HUES64 (cell line): ENCODE measurements around the gene RHOU.
"Not testable (repeated sequence)": the region's sequence is repeated elsewhere in the genome, so short reads cannot be mapped to it uniquely, and the experiment has no call there.

ENCODE experiments used
- H3K27ac ChIP-seq: 2 replicates; pipeline ENCODE4 v1.7.0; 2013; ENCODE audit warnings: low read depth, low read length, inconsistent platforms
- H3K27me3 ChIP-seq: 2 replicates; pipeline ENCODE4 v1.6.1; 2013; ENCODE audit warnings: mild to moderate bottlenecking, low read length; ENCODE audit not compliant: insufficient read depth
- H3K36me3 ChIP-seq: 2 replicates; pipeline ENCODE4 v1.6.1; 2013; ENCODE audit warnings: mild to moderate bottlenecking, low read length; ENCODE audit not compliant: insufficient read depth
- H3K4me1 ChIP-seq: 2 replicates; pipeline ENCODE4 v1.6.1; 2013; ENCODE audit warnings: mild to moderate bottlenecking, low read length, moderate library complexity; ENCODE audit not compliant: insufficient read depth
- H3K4me3 ChIP-seq: 2 replicates; pipeline ENCODE4 v1.5.1; 2013; ENCODE audit warnings: mild to moderate bottlenecking, low read length, moderate library complexity
- H3K9ac ChIP-seq: 2 replicates; pipeline ENCODE4 v1.6.1; 2013; ENCODE audit warnings: mild to moderate bottlenecking, low read depth, low read length
- H3K9me3 ChIP-seq: 2 replicates; pipeline ENCODE4 v1.6.1; 2013; ENCODE audit warnings: low read depth, low read length; ENCODE audit not compliant: insufficient read depth
- WGBS: fragments of 150-250, 120-280 bp; methylation state at CpG from one replicate; pipeline ENCODE4 v1.1.7; 2013; ENCODE audit warnings: missing lambda C conversion rate; 5-methylcytosine and 5-hydroxymethylcytosine counted together

The RHOU gene

DNA sequence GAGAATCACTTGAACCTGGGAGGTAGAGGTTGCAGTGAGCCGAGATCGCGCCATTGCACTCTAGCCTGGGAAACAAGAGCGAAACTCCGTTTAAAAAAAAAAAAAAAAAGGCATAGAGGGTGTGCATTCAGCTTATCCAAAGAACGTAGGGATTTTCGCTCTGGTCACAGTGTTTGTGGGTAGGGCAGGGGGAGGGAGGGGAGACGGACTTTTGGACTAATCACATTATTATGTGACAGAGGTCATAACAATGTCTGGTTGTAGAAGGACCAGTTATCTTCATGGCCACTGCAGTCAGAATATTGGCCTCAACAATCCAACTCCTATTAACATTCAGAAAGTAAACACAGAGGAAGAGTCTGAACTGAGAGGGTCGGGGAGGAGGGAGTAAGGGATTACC lies 25.7 kb downstream of the RHOU start:
- Histone ChIP-seq H3K9ac (no peak overlapping the region), H3K36me3 (no peaks in the 10 kb centered on the region), H3K27ac (no peak overlapping the region), H3K27me3 (no peaks in the 10 kb centered on the region), H3K9me3 (no peaks in the 10 kb centered on the region), H3K4me3 (no peak overlapping the region), H3K4me1 (no peaks in the 10 kb centered on the region)
- 96% methylated on average over 8 of the region's 9 CpGs for WGBS

DNA sequence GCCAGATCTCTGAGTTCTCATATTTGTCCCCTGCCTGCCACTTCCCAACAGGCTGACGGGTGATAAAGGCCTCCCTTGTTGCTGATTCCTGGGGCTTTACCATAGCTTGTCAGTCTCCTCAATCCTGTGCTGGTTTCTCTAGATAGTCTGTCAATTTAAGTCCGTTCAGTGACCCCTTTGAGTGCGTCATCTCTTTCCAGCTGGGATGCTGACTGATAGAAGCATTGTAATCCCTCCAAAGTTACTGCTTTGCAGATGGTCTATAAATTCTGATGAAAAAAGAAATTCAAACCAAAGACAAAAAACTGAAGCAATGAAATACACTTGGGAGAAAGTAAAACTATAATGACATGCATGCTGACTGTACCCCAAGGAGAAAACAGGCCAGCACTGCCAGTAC lies 28.3 kb downstream of the RHOU start:
- H3K9ac ChIP-seq, result no peak overlapping the region
- no peaks in the 10 kb centered on the region for H3K36me3 ChIP-seq
- no peaks in the 10 kb centered on the region for H3K4me1 ChIP-seq
- 62% methylated on average over 3 of the region's 3 CpGs for WGBS
- no peaks in the 10 kb centered on the region for H3K9me3 ChIP-seq
- H3K4me3 ChIP-seq, result no peak overlapping the region
- no peaks in the 10 kb centered on the region for H3K27me3 ChIP-seq
- H3K27ac ChIP-seq, result no peak overlapping the region

DNA sequence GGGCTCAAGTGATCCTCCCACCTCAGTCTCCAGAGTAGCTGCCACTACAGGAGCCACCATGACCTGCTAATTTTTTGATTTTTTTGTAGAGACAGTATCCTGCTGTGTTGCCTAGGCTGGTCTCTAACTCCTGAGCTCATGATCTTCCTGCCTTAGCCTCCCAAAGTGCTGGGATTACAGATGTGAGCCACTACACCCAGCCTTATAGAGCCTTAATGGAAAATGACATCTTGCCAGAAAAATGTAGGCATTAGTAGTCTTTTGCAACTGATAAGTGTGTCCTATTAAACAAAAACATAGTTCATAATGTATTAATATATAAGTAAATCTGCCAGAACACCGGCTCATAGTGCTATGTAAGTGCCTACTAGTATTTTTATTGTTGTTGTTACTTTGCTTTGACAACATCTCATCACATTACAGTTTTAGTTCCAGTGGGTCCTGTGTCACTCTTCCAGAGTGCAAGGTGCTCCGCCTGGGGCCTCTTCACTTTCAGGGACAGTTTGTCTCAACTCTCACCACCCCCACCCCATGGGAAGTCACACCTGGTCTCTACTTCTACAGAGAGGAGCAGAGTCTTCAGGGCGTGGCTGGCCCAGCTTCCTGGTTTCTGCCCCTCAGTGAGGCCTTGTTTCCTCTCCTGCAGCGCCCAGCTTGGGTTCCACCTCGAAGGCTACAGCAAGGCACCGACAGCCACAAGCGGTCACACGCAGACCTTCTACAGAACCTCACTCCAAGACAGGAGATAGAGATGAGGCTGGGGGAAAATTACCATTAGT lies 30.1 kb downstream of the RHOU start:
- 95% methylated on average over 7 of the region's 8 CpGs for WGBS
- no peak overlapping the region for H3K9ac ChIP-seq
- H3K4me3 ChIP-seq, result no peak overlapping the region
- H3K4me1 ChIP-seq, result no peaks in the 10 kb centered on the region
- no peaks in the 10 kb centered on the region for H3K36me3 ChIP-seq
- H3K27ac ChIP-seq, result no peak overlapping the region
- no peaks in the 10 kb centered on the region for H3K27me3 ChIP-seq
- no peaks in the 10 kb centered on the region for H3K9me3 ChIP-seq

DNA sequence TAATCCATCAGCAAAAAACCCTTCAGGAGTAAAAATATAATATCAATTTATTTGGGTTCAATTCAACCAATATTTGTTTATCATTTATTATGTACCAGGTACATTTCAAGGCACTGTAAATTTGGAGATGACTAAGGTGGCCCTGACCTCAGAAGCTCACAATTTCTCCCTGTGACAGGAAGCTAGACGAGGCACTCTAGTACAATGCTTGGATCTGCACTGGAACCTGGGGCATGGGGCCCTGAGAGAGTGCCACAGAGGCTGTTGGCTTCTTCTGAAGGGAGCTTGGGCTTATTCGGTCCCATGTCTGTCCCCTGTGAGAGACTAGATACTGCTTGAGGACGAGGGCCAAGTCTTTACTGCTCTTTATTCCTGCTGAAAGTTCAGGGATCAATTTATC lies 31.5 kb downstream of the RHOU start:
- H3K36me3 ChIP-seq, result no peaks in the 10 kb centered on the region
- H3K9ac ChIP-seq, result no peak overlapping the region
- H3K4me3 ChIP-seq, result no peak overlapping the region
- H3K27me3 ChIP-seq, result no peaks in the 10 kb centered on the region
- no peaks in the 10 kb centered on the region for H3K9me3 ChIP-seq
- H3K4me1 ChIP-seq, result no peaks in the 10 kb centered on the region
- WGBS, result 93% methylated on average over 3 of the region's 3 CpGs
- H3K27ac ChIP-seq, result no peak overlapping the region

DNA sequence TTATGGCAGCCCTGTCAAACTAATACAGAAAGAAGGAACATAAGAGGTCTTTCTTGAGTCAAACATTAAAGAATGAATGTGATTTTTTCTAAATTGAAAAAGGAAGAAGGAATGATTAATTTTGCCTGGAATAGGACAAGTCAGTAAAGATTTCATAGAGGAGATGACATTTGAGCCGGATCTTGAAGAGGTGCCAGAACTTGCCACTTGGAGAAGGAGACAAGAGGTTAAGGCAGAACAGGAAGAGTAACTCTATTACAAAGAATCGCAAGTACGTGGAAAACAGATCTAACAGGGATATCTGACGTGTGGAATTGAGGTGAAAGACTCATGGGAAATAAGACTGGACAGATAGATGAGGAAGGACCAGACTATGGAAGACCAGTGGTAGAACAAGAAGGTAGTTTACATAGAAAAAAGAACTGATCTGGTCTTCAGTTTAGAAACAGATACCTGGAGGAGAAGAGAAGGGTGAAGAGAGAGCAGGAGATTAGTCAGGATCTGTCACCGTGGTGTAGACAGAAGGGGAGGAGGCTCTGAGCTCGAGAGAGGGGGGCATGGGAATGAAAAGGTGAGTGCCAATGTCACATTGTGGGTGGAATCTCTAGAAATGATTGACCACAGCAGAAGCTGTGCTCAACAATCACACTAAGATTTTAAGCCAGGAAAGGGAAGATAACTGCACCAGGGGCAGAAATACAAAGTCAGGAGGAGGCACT lies 32.5 kb downstream of the RHOU start:
- 86% methylated on average over 6 of the region's 6 CpGs for WGBS
- no peaks in the 10 kb centered on the region for H3K4me1 ChIP-seq
- no peak overlapping the region for H3K9ac ChIP-seq
- H3K27me3 ChIP-seq, result no peaks in the 10 kb centered on the region
- H3K9me3 ChIP-seq, result no peaks in the 10 kb centered on the region
- H3K36me3 ChIP-seq, result no peaks in the 10 kb centered on the region
- H3K27ac ChIP-seq, result no peak overlapping the region
- H3K4me3 ChIP-seq, result no peak overlapping the region

DNA sequence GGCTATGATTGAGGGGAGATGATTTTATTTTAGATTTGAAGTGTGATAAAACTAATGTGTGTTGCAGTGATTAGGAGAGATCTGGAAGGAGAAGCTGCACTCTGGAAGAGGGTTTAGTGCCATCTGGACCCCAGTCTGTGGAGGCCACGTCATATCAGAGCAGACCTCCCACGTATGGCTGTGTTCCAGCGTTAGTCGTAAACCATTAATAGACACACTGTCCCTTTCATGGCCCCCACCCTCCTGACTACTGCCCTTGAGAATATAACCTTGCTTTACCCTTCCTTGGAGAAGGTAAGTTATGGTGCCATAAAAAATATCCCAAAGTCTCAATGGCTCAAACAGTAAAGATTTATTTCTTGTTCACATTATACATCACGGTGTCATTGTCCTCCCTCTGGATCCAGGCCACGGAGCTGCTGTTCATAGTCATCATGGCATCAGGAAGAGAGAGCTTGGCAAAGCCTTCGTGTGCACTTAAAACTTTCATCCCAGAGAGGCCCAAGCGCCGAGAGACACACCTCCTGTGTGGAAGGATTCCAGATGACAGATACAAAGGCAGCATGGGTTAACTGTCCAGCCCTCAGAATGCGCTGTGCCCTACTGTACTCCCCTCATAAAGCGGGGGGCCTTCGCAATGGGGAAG lies 33.2 kb downstream of the RHOU start:
- Histone ChIP-seq H3K36me3 (no peaks in the 10 kb centered on the region), H3K9ac (no peak overlapping the region), H3K27ac (no peak overlapping the region), H3K4me3 (no peak overlapping the region), H3K9me3 (no peaks in the 10 kb centered on the region), H3K4me1 (no peaks in the 10 kb centered on the region), H3K27me3 (no peaks in the 10 kb centered on the region)
- 97% methylated on average over 12 of the region's 12 CpGs for WGBS

DNA sequence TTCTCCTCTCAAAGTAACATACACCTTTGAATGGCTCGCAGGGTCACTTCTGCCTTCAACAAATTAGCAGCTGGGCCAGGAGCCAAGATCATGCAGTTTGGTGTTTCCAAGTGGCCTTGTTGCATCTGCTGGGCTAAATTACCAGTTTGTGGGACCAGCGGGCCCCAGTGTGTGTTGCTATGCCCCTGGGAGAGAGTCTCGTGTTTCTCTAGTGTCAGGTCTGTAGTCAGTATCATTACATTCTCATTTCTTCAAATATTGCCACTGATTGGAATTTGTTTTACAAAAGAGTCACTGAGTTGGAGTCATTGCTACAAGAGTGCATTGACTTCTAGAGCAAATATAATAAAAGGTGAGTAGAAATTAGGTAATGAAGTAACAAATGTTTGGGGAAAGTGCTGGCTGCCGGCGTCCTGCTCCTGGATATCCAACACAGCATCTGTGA lies 35.5 kb downstream of the RHOU start:
- H3K27ac ChIP-seq, result no peak overlapping the region
- H3K27me3 ChIP-seq, result no peaks in the 10 kb centered on the region
- H3K36me3 ChIP-seq, result no peaks in the 10 kb centered on the region
- 93% methylated on average over 5 of the region's 5 CpGs for WGBS
- H3K4me3 ChIP-seq, result no peak overlapping the region
- H3K4me1 ChIP-seq, result no peaks in the 10 kb centered on the region
- H3K9me3 ChIP-seq, result no peaks in the 10 kb centered on the region
- H3K9ac ChIP-seq, result no peak overlapping the region

DNA sequence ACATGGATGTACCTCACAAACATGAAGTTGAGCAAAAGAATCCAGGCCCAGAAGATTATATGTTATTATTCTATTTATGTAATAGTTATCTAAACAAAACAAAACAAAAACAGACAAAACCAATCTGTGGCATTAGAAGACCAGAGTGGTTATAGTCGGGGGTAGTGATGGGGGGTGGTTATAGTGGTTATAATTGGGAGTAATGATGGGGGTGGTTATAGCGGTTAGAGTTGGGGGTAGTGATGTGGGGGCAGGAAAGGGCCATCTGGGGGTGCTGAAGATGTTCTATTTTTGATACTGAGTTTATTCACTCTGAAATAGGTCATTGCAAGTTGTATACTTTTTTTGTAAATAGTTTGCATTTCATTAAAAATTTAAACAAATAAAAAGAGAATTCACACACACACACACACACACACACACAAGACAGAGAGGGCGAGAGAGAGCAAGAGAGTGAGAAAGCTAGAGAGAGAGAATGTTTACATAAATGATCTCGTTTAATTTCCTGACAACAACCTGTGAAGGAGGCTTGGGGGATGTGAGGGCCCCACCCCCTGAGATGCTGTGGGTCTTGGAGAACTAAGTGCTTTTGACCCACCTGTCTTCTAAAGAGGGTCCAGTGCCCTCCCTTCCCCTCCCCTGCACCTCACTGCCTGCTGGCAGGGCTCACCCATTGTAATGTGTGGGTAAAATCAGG lies 37.4 kb downstream of the RHOU start:
- H3K9ac ChIP-seq, result no peak overlapping the region
- no peaks in the 10 kb centered on the region for H3K36me3 ChIP-seq
- WGBS, result 82% methylated on average over 4 of the region's 4 CpGs
- H3K27me3 ChIP-seq, result no peaks in the 10 kb centered on the region
- H3K27ac ChIP-seq, result no peak overlapping the region
- H3K9me3 ChIP-seq, result no peaks in the 10 kb centered on the region
- H3K4me1 ChIP-seq, result no peaks in the 10 kb centered on the region
- no peak overlapping the region for H3K4me3 ChIP-seq

DNA sequence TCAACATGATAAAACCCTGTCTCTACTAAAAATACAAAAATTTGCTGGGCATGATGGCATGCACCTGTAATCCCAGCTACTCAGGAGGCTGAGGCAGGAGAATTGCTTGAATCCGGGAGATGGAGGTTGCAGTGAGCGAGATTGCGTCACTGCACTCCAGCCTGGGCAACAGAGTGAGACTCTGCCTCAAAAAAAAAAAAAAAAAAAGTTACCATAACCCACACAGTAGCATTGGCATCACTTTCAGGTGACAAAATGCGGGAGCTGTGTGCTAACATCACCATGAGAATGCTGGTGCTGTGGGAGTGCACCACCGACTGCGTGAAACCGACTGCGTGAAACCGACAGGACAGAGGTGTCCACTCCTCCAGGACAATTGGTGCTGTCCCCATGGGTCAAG lies 40.7 kb downstream of the RHOU start:
- WGBS, result 86% methylated on average over 9 of the region's 9 CpGs

DNA sequence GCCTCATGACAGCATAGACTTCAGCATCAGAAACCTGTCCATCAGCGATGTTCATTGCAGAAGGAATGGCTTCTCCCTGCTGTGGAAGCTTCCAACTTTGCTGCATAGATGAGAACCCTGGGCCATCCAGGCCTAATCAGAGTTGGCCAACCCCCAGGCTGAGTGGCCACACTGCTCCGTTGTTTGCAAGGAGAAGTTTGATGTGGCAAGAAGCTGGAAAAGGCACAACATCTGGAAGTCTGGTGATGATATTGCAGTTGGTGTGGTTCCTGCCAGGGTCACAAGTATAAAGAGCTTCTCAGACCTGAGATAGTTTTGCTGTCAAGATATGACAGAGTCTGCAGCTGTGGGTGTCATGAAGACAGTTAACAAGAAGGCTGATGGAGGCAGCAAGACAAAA lies 41.2 kb downstream of the RHOU start:
- H3K27me3 ChIP-seq, result no peaks in the 10 kb centered on the region
- no peak overlapping the region for H3K9ac ChIP-seq
- H3K9me3 ChIP-seq, result no peaks in the 10 kb centered on the region
- H3K27ac ChIP-seq, result no peak overlapping the region
- 92% methylated on average over 2 of the region's 2 CpGs for WGBS
- no peak overlapping the region for H3K4me3 ChIP-seq
- H3K36me3 ChIP-seq, result no peaks in the 10 kb centered on the region
- peaks cover 3% of the 10 kb centered on the region; the same call in 1 of the 2 replicates for H3K4me1 ChIP-seq

More for the DNA sequence above, 40.7 kb downstream of the RHOU start:
- H3K36me3 ChIP-seq, H3K4me1 ChIP-seq, H3K9me3 ChIP-seq, H3K4me3 ChIP-seq, H3K27ac ChIP-seq, H3K9ac ChIP-seq, H3K27me3 ChIP-seq: not testable (repeated sequence)

DNA sequence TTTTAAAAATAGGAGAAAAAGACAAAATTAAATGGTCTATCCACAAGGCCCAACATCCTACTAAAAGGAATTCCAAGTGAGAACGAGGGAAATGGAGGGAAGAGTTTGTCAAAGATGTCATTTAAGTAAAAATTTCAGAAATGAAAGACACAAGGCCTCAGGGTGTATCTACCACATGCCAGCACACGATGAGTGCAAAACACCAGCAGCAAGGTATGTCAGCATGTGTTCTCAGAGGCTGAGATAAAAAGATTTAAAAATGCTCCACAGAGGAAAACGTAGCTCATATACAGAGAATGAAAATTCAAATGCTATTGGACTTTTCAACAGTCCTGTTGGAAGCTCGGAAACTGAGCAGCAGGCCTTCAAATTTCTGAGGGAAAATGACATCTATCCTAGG lies 42.0 kb downstream of the RHOU start:
- no peaks in the 10 kb centered on the region for H3K9me3 ChIP-seq

More for the DNA sequence above, 42.0 kb downstream of the RHOU start:
- peaks cover 3% of the 10 kb centered on the region; the same call in 1 of the 2 replicates for H3K4me1 ChIP-seq
- H3K4me3 ChIP-seq, result no peak overlapping the region
- no peaks in the 10 kb centered on the region for H3K27me3 ChIP-seq
- no peaks in the 10 kb centered on the region for H3K36me3 ChIP-seq
- WGBS, result 88% methylated on average over 4 of the region's 4 CpGs
- no peak overlapping the region for H3K9ac ChIP-seq
- no peak overlapping the region for H3K27ac ChIP-seq
